ENCODE results near the gene PCNX3.

DNA sequence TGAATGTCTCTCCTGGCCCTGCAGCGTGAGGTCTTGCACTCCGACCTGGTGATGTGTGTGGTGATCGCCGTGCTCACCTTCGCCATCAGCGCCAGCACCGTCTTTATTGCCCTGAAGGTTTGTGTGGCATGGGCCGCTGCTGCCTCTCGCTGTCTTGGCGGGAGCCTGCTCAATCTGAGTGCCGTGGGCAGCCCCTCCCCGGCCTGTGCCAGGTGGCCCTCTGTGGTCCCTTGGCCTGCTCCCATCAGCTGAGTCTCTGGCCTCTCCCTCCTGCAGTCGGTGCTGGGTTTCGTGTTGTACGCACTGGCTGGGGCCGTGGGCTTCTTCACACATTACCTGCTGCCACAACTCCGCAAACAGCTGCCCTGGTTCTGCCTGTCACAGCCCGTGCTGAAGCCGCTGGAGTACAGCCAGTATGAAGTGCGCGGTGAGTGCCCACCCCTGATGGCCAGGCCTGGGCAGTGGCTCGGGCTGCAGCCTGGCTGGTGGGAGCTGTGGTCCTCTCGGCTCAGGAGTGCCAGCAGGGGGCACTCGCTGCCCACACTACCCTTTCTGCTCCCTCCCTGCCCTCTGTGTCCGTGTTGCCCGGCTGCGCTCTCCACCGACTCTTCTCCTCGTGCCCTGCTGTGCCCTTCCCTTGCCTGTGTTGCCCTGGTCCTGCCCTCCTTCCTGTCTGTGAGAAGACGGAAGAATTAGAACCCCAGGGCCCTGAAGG, 10.2 kb downstream of the PCNX3 start:
- TF ChIP-seq ELF1 (IDR thresholded peaks at IDR 0.05; ENCODE audit: borderline replicate concordance, low read depth) (no peak), FOSL1 (IDR thresholded peaks at IDR 0.05; ENCODE audit: low read depth) (no peak), EZH2phosphoT487 (IDR thresholded peaks at IDR 0.05; ENCODE audit: borderline replicate concordance) (no peak), YY1 (IDR thresholded peaks at IDR 0.05; ENCODE audit: extremely low read depth, insufficient replicate concordance, low read depth, low read length) (no peak), SRF (IDR thresholded peaks at IDR 0.05; ENCODE audit: low read depth) (no peak), POLR2AphosphoS5 (IDR thresholded peaks at IDR 0.05; ENCODE audit: low read depth, low read length) (no peak), EGR1 (IDR thresholded peaks at IDR 0.05; ENCODE audit: low read depth) (no peak), RAD21 (IDR thresholded peaks at IDR 0.05; ENCODE audit: low read depth) (peak; percentile 68), EZH2 (IDR thresholded peaks at IDR 0.05) (no peak), POLR2A (IDR thresholded peaks at IDR 0.05; ENCODE audit: borderline replicate concordance, extremely low read depth, insufficient read depth, insufficient read length) (no peak)
- TF ChIP-seq, protein P1, sequence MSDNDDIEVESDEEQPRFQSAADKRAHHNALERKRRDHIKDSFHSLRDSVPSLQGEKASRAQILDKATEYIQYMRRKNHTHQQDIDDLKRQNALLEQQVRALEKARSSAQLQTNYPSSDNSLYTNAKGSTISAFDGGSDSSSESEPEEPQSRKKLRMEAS (IDR thresholded peaks at IDR 0.05): no peak
- TF ChIP-seq, protein P2, sequence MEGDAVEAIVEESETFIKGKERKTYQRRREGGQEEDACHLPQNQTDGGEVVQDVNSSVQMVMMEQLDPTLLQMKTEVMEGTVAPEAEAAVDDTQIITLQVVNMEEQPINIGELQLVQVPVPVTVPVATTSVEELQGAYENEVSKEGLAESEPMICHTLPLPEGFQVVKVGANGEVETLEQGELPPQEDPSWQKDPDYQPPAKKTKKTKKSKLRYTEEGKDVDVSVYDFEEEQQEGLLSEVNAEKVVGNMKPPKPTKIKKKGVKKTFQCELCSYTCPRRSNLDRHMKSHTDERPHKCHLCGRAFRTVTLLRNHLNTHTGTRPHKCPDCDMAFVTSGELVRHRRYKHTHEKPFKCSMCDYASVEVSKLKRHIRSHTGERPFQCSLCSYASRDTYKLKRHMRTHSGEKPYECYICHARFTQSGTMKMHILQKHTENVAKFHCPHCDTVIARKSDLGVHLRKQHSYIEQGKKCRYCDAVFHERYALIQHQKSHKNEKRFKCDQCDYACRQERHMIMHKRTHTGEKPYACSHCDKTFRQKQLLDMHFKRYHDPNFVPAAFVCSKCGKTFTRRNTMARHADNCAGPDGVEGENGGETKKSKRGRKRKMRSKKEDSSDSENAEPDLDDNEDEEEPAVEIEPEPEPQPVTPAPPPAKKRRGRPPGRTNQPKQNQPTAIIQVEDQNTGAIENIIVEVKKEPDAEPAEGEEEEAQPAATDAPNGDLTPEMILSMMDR (IDR thresholded peaks at IDR 0.05 in 2 of 3, conservative IDR thresholded peaks at IDR 0.05 in 1 of 3; ENCODE audit: borderline replicate concordance in 1 of 3, insufficient read depth in 1 of 3, low read depth in 2 of 3, low read length in 2 of 3): peak; percentile 49 to 60 (median 51); a peak in 5 of 6 replicates
- TF ChIP-seq, protein P3, sequence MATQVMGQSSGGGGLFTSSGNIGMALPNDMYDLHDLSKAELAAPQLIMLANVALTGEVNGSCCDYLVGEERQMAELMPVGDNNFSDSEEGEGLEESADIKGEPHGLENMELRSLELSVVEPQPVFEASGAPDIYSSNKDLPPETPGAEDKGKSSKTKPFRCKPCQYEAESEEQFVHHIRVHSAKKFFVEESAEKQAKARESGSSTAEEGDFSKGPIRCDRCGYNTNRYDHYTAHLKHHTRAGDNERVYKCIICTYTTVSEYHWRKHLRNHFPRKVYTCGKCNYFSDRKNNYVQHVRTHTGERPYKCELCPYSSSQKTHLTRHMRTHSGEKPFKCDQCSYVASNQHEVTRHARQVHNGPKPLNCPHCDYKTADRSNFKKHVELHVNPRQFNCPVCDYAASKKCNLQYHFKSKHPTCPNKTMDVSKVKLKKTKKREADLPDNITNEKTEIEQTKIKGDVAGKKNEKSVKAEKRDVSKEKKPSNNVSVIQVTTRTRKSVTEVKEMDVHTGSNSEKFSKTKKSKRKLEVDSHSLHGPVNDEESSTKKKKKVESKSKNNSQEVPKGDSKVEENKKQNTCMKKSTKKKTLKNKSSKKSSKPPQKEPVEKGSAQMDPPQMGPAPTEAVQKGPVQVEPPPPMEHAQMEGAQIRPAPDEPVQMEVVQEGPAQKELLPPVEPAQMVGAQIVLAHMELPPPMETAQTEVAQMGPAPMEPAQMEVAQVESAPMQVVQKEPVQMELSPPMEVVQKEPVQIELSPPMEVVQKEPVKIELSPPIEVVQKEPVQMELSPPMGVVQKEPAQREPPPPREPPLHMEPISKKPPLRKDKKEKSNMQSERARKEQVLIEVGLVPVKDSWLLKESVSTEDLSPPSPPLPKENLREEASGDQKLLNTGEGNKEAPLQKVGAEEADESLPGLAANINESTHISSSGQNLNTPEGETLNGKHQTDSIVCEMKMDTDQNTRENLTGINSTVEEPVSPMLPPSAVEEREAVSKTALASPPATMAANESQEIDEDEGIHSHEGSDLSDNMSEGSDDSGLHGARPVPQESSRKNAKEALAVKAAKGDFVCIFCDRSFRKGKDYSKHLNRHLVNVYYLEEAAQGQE (IDR thresholded peaks at IDR 0.05; ENCODE audit: low read depth): no peak

All from HCT116 (cell line).